K562 (cell line): Measurements from ENCODE around the gene BAIAP3. TPM values are rescaled to one million over a fixed set of nuclear protein-coding genes. Genes with fewer than 3 reads are reported as not detected.

Experiments
- ATAC-seq: fragments of 200-7000 bp; cut with Tn5 transposase; 3 replicates; pipeline ENCODE4 v1.9.1; 2020; ENCODE audit warnings: moderate library complexity
- BruUV-seq: library from RNA; stranded (reverse); fragments of 400-500 nt; replicated peaks from 2 replicates; lab custom pipeline; 2021; lab: Mats Ljungman, UMichigan
- CTCF ChIA-PET: fragments of 300-600 bp; formaldehyde crosslinking; extraction: SDS; loops from one replicate; lab custom pipeline; 2021; ENCODE audit warnings: low intra/inter-chr PET ratio; lab: Yijun Ruan, JAX
- POLR2A ChIA-PET: fragments of 300-600, 350-650 bp; sonication (Branson Sonifier 250); formaldehyde crosslinking; extraction: SDS; loops from one replicate; lab custom pipeline; 2021; ENCODE audit warnings: antibody characterized with exemption, inconsistent platforms; lab: Yijun Ruan, JAX
- DNase-seq, 4 experiments: peaks; one replicate each; pipeline versions ENCODE4 v3.0.0 to v3.0.0-alpha.2; 2011 to 2018; ENCODE audit warnings: low spot score in 3 of 4, mixed read lengths in 3 of 4; ENCODE audit errors: extremely low read depth in 1 of 4
- FAIRE-seq: peaks from 2 replicates; lab custom pipeline; 2011; peaks lifted over from hg19 to GRCh38; lab: Jason Lieb, UNC
- H2AFZ ChIP-seq: 2 replicates; pipeline ENCODE4 v1.6.0; 2011; ENCODE audit warnings: low read depth, low read length, control low read depth, inconsistent platforms
- H3K27ac ChIP-seq: fragments of 200-600 bp; 3 replicates; pipeline ENCODE4 v1.8.0; 2011; ENCODE audit warnings: low read depth, mild to moderate bottlenecking, control low read depth, inconsistent platforms, low read length, moderate library complexity, mixed read lengths; ENCODE audit errors: extremely low read depth
- H3K27me3 ChIP-seq, 2 experiments: fragments of 300-600 bp in 1 of 2; 2 replicates in 1 of 2; 3 replicates in 1 of 2; pipeline versions ENCODE4 v1.6.0 to v1.8.0; 2011; ENCODE audit warnings: inconsistent platforms in 2 of 2, low read length in 2 of 2, mild to moderate bottlenecking in 1 of 2, mixed read lengths in 1 of 2, moderate library complexity in 1 of 2; ENCODE audit not compliant: control insufficient read depth in 2 of 2, insufficient read depth in 2 of 2
- H3K36me3 ChIP-seq: fragments of 300-600 bp; 3 replicates; pipeline ENCODE4 v1.8.0; 2011; ENCODE audit warnings: mild to moderate bottlenecking, low read length, inconsistent platforms; ENCODE audit not compliant: control insufficient read depth, insufficient read depth
- H3K4me1 ChIP-seq, 2 experiments: fragments of 200-600 bp in 1 of 2; replicated peaks in 1 of 2; 2 replicates in 1 of 2; 3 replicates in 1 of 2; pipeline versions ENCODE4 v1.5.1 to v1.8.0; 2011; ENCODE audit warnings: inconsistent platforms in 2 of 2, low read length in 2 of 2, mild to moderate bottlenecking in 1 of 2, mixed read lengths in 1 of 2, moderate library complexity in 1 of 2; ENCODE audit not compliant: control insufficient read depth in 2 of 2, insufficient read depth in 2 of 2
- H3K4me2 ChIP-seq: 2 replicates; pipeline ENCODE4 v1.6.1; 2011; ENCODE audit warnings: low read length, control low read depth, inconsistent platforms, mixed read lengths; ENCODE audit not compliant: insufficient read depth
- H3K4me3 ChIP-seq: fragments of 200-600 bp; sonication (generic), shearing (Covaris generic); 2 replicates; pipeline ENCODE4 v1.5.1; 2016; ENCODE audit warnings: control low read depth, inconsistent platforms
- H3K79me2 ChIP-seq: fragments of 200-600 bp; 3 replicates; pipeline ENCODE4 v1.8.0; 2011; ENCODE audit warnings: low read length, inconsistent platforms; ENCODE audit not compliant: control insufficient read depth, insufficient read depth
- H3K9ac ChIP-seq, 2 experiments: 2 replicates each; pipeline versions ENCODE4 v1.6.0 to v1.6.1; 2011; ENCODE audit warnings: low read depth in 2 of 2, low read length in 2 of 2, control low read depth in 1 of 2, inconsistent platforms in 1 of 2, mild to moderate bottlenecking in 1 of 2, mixed read lengths in 1 of 2; ENCODE audit not compliant: insufficient read depth in 1 of 2
- H3K9me1 ChIP-seq: one replicate; pipeline ENCODE4 v1.6.0; 2011; ENCODE audit warnings: inconsistent platforms, mild to moderate bottlenecking, low read length, moderate library complexity; ENCODE audit not compliant: control insufficient read depth, insufficient read depth
- H3K9me3 ChIP-seq: replicated peaks from 2 replicates; pipeline ENCODE4 v1.5.1; 2011; ENCODE audit warnings: low read depth, low read length, inconsistent platforms; ENCODE audit not compliant: control insufficient read depth, insufficient read depth
- H4K20me1 ChIP-seq: replicated peaks from 2 replicates; pipeline ENCODE4 v1.6.1; 2011; ENCODE audit warnings: low read length, inconsistent platforms, mixed read lengths; ENCODE audit not compliant: control insufficient read depth, insufficient read depth
- POLR2G ChIP-seq: fragments of 200-400 bp; formaldehyde crosslinking; IDR thresholded peaks from 2 replicates; pipeline ENCODE4 v1.6.1; 2017; ENCODE audit warnings: low read depth, mild to moderate bottlenecking, antibody characterized with exemption, low read length, moderate library complexity
- RBFOX2 ChIP-seq: fragments of 200-400 bp; formaldehyde crosslinking; IDR thresholded peaks from 2 replicates; pipeline ENCODE4 v1.6.1; 2017; ENCODE audit warnings: low read depth, mild to moderate bottlenecking, low read length, moderate library complexity
- RHOXF2B ChIP-seq: fragments of 250-450 bp; sonication (Bioruptor Pico); conservative IDR thresholded peaks from 2 replicates; pipeline ENCODE4 v1.5.1; 2021
- ZNF133 ChIP-seq: fragments of 250-450 bp; sonication (Bioruptor Pico); IDR thresholded peaks from 2 replicates; pipeline ENCODE4 v1.4.0; 2020; ENCODE audit warnings: mild to moderate bottlenecking
- ZNF184 ChIP-seq: sonication (generic); formaldehyde crosslinking; IDR thresholded peaks from 2 replicates; pipeline ENCODE4 v1.5.0; 2020; ENCODE audit warnings: missing genetic modification reagents
- WGBS: fragments of 100-300 bp; shearing (Covaris generic); methylation state at CpG from one replicate; pipeline ENCODE4 v1.1.6; 2016; ENCODE audit warnings: low coverage, mixed read lengths; ENCODE audit not compliant: insufficient coverage; ENCODE audit errors: missing lambda C conversion rate; 5-methylcytosine and 5-hydroxymethylcytosine counted together
- in situ Hi-C: fragments of 300-500 bp; cut with MboI; formaldehyde crosslinking; loops from 4 replicates; pipeline ENCODE4 v1.15.0; 2018; ENCODE audit warnings: inconsistent platforms, mixed read lengths
- intact Hi-C: fragments of 100-400 bp; cut with micrococcal nuclease; formaldehyde crosslinking; loops from 2 replicates; pipeline ENCODE4 v1.14.2; 2022
- polyA plus RNA-seq, 8 experiments: library from polyadenylated mRNA; depleted of rRNA in 4 of 8; stranded (reverse) in 5 of 8; unstranded in 3 of 8; fragments of >200 nt; fragmentation: Nextera tagmentation in 2 of 8; fragmentation: Illumina TruSeq in 1 of 8; extraction: Ambion mirVana in 2 of 8; extraction: Trizol in 1 of 8; gene quantifications; 2 replicates each; pipeline versions ENCODE4 v1.2.1 to v1.2.3, GENCODE V29; 2011 to 2014; ENCODE audit warnings: inconsistent platforms in 1 of 8, missing spikeins in 1 of 8
- total RNA-seq, 7 experiments: library from RNA; depleted of rRNA in 6 of 7; stranded (reverse); fragments of >200 nt in 6 of 7; fragmentation: Illumina TruSeq in 2 of 7; extraction: Trizol in 2 of 7; gene quantifications; 2 replicates each; pipeline versions ENCODE4 v1.2.1 to v1.2.3, GENCODE V29; 2011 to 2021; ENCODE audit warnings: low replicate concordance in 1 of 7
- TF ChIP-seq, protein P1 (sequence below), 2 experiments: fragments of 450-650 bp; formaldehyde crosslinking in 1 of 2; IDR thresholded peaks; 2 replicates each; pipeline versions ENCODE4 v1.4.0 to v1.6.1; 2014 to 2020; ENCODE audit warnings: mild to moderate bottlenecking in 2 of 2, borderline replicate concordance in 1 of 2, low read depth in 1 of 2
- TF ChIP-seq, protein P2 (sequence below): fragments of 250-450 bp; sonication (Bioruptor Pico); IDR thresholded peaks from 2 replicates; pipeline ENCODE4 v1.8.0; 2021; ENCODE audit warnings: borderline replicate concordance, mild to moderate bottlenecking, moderate library complexity; ENCODE audit not compliant: poor library complexity, severe bottlenecking

The BAIAP3 gene
- total and polyA plus RNA-seq, 9 of the 15 experiments (the other 6 are each of a cell fraction or from before 2014, with no cell fraction given): 0.03 to 4.5 (median 0.57) TPM; not detected in 1

DNA sequence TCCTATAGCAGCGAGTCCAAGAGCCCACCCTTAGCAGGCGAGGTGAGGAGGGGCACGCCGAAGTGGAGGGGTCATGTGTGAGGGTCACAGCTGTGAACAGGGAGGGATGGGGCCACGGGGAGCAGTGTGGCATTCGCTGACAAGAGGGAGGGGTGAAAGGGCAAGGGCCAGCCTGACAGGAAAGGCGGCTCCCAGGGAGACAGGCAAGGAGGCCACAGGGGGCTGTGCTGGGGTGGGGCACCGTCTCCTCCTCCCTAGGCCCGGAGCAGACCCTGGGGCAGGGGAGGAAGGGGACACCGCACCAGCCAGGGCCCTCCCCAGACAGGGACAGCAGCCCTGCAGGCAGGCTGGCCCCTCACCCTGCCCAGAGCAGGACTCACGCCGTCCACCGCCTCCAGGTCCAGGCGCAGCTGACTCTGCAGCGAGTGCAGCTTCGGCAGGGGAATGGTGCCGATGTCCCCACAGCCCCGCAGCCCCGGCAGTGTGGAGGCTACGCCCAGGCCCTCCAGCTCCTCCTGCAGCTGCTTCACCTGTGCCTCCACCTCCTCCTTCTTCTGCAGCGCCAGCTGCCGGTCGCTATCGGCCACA, 33.4 kb downstream of the BAIAP3 start:
- POLR2A ChIA-PET: interaction anchor here (0.5 to 8.1 kb wide), 3 partner anchors 12 to 206 kb away, joined by 3 to 73 read pairs (median 5); no protein-coding TSS in a partner anchor
- Histone ChIP-seq H3K27ac (no peak overlapping the region), H3K79me2 (peaks cover 14% of the 10 kb centered on the region), H2AFZ (no peak overlapping the region), H3K9me1 (no peaks in the 10 kb centered on the region), H3K36me3 (peaks cover 72% of the 10 kb centered on the region; the same call in 2 of the 3 replicates), H3K9me3 (no peaks in the 10 kb centered on the region), H4K20me1 (0 out of 2 replicates have a peak, but pooled peaks cover 12% of the 10 kb centered on the region), H3K4me1 (peaks cover 0 to 56% of the 10 kb centered on the region in 2 experiments; a peak in 2 of 5 replicates), H3K9ac (0 out of 4 replicates have a peak overlapping the region, but pooled peaks of 1 of the 2 experiments have one; percentile 9), H3K4me3 (no peak overlapping the region), H3K27me3 (no peaks in the 10 kb centered on the region), H3K4me2 (no peak overlapping the region)
- no peak for ATAC-seq
- in situ Hi-C loops: no loop called here
- CTCF ChIA-PET: no interaction called here
- WGBS: 76% methylated on average over 8 of the region's 24 CpGs
- no peak for FAIRE-seq
- intact Hi-C loops: no loop called here
- no peak for DNase-seq
- BruUV-seq: no TSS peak
- TF ChIP-seq RHOXF2B (CRISPR knock-in tag) (no peak), RBFOX2 (peak; percentile 28; the same call in 1 of the 2 replicates), ZNF133 (CRISPR knock-in tag) (no peak), ZNF184 (CRISPR knock-in tag) (no peak), POLR2G (peak; percentile 45)
- TF ChIP-seq, protein P1, sequence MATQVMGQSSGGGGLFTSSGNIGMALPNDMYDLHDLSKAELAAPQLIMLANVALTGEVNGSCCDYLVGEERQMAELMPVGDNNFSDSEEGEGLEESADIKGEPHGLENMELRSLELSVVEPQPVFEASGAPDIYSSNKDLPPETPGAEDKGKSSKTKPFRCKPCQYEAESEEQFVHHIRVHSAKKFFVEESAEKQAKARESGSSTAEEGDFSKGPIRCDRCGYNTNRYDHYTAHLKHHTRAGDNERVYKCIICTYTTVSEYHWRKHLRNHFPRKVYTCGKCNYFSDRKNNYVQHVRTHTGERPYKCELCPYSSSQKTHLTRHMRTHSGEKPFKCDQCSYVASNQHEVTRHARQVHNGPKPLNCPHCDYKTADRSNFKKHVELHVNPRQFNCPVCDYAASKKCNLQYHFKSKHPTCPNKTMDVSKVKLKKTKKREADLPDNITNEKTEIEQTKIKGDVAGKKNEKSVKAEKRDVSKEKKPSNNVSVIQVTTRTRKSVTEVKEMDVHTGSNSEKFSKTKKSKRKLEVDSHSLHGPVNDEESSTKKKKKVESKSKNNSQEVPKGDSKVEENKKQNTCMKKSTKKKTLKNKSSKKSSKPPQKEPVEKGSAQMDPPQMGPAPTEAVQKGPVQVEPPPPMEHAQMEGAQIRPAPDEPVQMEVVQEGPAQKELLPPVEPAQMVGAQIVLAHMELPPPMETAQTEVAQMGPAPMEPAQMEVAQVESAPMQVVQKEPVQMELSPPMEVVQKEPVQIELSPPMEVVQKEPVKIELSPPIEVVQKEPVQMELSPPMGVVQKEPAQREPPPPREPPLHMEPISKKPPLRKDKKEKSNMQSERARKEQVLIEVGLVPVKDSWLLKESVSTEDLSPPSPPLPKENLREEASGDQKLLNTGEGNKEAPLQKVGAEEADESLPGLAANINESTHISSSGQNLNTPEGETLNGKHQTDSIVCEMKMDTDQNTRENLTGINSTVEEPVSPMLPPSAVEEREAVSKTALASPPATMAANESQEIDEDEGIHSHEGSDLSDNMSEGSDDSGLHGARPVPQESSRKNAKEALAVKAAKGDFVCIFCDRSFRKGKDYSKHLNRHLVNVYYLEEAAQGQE (IDR thresholded peaks at IDR 0.05; ENCODE audit: borderline replicate concordance): no peak
- TF ChIP-seq, protein P1 (CRISPR knock-in tag; IDR thresholded peaks at IDR 0.05; ENCODE audit: low read depth): no peak
- TF ChIP-seq, protein P2, sequence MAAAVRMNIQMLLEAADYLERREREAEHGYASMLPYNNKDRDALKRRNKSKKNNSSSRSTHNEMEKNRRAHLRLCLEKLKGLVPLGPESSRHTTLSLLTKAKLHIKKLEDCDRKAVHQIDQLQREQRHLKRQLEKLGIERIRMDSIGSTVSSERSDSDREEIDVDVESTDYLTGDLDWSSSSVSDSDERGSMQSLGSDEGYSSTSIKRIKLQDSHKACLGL: no peak
